ENCODE measurements around the gene MACROD1. TPM values are rescaled to one million over a fixed set of nuclear protein-coding genes. Genes with fewer than 3 reads are reported as not detected.

The MACROD1 gene
- total and polyA plus RNA-seq, 10 of the 15 experiments (the other 5 are each of a cell fraction or from before 2014, with no cell fraction given), result 1.2 to 22.7 (median 11.3) TPM; not detected in 1

DNA sequence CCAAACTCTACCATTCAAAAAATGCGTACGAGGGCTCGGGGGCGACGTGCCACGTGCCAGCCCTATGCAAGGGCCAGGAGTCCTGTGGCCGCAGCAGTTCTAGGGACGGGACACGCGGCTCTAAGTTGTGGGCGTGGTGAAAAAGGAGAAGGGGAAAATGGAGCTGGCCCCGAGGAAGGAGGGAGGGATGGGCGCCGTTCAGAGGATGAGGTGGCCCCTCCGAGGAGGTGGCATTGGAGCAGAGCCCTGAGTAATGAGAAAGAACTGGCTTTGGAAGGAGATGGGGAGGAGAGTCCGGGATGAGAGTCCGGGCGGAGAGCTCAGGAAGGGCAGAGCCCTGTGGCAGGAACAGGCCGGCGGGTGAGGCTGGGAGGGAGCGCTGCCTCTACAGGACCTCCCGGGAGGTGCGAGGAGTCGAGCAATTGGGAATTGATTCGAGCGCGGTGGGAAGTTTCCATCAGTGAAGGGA, 158.7 kb downstream of the MACROD1 start:
- H3K27ac ChIP-seq (ENCODE audit: control insufficient read depth, insufficient read depth), result no peak overlapping the region
- no peaks in the 10 kb centered on the region for H3K79me2 ChIP-seq (ENCODE audit: control insufficient read depth, insufficient read depth, low read length)
- ChIA-PET RAD21 (ENCODE audit: unreplicated experiment) (no interaction called here), SMC1A (ENCODE audit: uncharacterized antibody, unreplicated experiment) (no interaction called here), POLR2A (no interaction called here), CTCF (no interaction called here)
- no peak overlapping the region for H3K4me2 ChIP-seq (ENCODE audit: control insufficient read depth, insufficient read depth)
- FAIRE-seq (no peak), ATAC-seq (no peak; the same call in 2 of the 3 replicates), DNase-seq (ENCODE audit: low read depth, low spot score) (no peak)
- H3K27me3 ChIP-seq (replicated peaks in 1 of 2; ENCODE audit: control insufficient read depth in 2 of 2, insufficient read depth in 2 of 2, low read length in 1 of 2), result no peaks in the 10 kb centered on the region; a peak in 3 of 4 replicates
- H3K4me3 ChIP-seq, result no peak overlapping the region
- H2AFZ ChIP-seq (ENCODE audit: control insufficient read depth, low read depth, low read length), result no peak overlapping the region
- no peak overlapping the region for H3K9ac ChIP-seq (ENCODE audit: control insufficient read depth, insufficient read depth, low read length)
- no TSS peak for BruUV-seq (replicated peaks)
- intact Hi-C loops (cut with micrococcal nuclease; ENCODE audit: unreplicated experiment), result no loop called here
- no peaks in the 10 kb centered on the region for H3K4me1 ChIP-seq (ENCODE audit: control insufficient read depth, insufficient read depth, low read length)
- no peaks in the 10 kb centered on the region for H3K36me3 ChIP-seq (ENCODE audit: control insufficient read depth in 2 of 2, insufficient read depth in 2 of 2, low read length in 1 of 2)
- in situ Hi-C loops (cut with MboI), result no loop called here
- TF ChIP-seq ZNF217 (IDR thresholded peaks at IDR 0.05) (no peak), PAX8 (IDR thresholded peaks at IDR 0.05) (no peak), EED (IDR thresholded peaks at IDR 0.05; ENCODE audit: low read depth) (no peak), TCF3 (IDR thresholded peaks at IDR 0.05; ENCODE audit: borderline replicate concordance, insufficient read depth, low read depth, low read length) (no peak), EGR1 (IDR thresholded peaks at IDR 0.05; ENCODE audit: borderline replicate concordance in 1 of 2, low read depth in 2 of 2, low read length in 2 of 2) (no peak), RCOR1 (conservative IDR thresholded peaks at IDR 0.05; ENCODE audit: low read depth, low read length) (no peak), NR2C2 (IDR thresholded peaks at IDR 0.05; ENCODE audit: borderline replicate concordance, control insufficient read depth, insufficient read length, low read depth) (no peak), CEBPB (IDR thresholded peaks at IDR 0.05; ENCODE audit: borderline replicate concordance in 1 of 2, low read depth in 2 of 2, low read length in 2 of 2) (no peak), SIX5 (IDR thresholded peaks at IDR 0.05; ENCODE audit: low read depth, low read length, severe bottlenecking) (no peak), LARP7 (IDR thresholded peaks at IDR 0.05) (no peak), MTA3 (IDR thresholded peaks at IDR 0.05; ENCODE audit: borderline replicate concordance, low read length) (no peak), POU2F2 (IDR thresholded peaks at IDR 0.05; ENCODE audit: borderline replicate concordance, low read depth, low read length) (no peak), ZNF622 (IDR thresholded peaks at IDR 0.05) (no peak)
- TF ChIP-seq, protein P1, sequence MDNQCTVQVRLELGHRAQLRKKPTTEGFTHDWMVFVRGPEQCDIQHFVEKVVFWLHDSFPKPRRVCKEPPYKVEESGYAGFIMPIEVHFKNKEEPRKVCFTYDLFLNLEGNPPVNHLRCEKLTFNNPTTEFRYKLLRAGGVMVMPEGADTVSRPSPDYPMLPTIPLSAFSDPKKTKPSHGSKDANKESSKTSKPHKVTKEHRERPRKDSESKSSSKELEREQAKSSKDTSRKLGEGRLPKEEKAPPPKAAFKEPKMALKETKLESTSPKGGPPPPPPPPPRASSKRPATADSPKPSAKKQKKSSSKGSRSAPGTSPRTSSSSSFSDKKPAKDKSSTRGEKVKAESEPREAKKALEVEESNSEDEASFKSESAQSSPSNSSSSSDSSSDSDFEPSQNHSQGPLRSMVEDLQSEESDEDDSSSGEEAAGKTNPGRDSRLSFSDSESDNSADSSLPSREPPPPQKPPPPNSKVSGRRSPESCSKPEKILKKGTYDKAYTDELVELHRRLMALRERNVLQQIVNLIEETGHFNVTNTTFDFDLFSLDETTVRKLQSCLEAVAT (IDR thresholded peaks at IDR 0.05), result no peak
- TF ChIP-seq, protein P2, sequence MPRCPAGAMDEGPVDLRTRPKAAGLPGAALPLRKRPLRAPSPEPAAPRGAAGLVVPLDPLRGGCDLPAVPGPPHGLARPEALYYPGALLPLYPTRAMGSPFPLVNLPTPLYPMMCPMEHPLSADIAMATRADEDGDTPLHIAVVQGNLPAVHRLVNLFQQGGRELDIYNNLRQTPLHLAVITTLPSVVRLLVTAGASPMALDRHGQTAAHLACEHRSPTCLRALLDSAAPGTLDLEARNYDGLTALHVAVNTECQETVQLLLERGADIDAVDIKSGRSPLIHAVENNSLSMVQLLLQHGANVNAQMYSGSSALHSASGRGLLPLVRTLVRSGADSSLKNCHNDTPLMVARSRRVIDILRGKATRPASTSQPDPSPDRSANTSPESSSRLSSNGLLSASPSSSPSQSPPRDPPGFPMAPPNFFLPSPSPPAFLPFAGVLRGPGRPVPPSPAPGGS (IDR thresholded peaks at IDR 0.05; ENCODE audit: borderline replicate concordance, insufficient read depth, low read depth, low read length, poor library complexity, severe bottlenecking), result no peak
- TF ChIP-seq, protein P3, sequence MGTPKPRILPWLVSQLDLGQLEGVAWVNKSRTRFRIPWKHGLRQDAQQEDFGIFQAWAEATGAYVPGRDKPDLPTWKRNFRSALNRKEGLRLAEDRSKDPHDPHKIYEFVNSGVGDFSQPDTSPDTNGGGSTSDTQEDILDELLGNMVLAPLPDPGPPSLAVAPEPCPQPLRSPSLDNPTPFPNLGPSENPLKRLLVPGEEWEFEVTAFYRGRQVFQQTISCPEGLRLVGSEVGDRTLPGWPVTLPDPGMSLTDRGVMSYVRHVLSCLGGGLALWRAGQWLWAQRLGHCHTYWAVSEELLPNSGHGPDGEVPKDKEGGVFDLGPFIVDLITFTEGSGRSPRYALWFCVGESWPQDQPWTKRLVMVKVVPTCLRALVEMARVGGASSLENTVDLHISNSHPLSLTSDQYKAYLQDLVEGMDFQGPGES (IDR thresholded peaks at IDR 0.05), result no peak
- TF ChIP-seq, protein P4, sequence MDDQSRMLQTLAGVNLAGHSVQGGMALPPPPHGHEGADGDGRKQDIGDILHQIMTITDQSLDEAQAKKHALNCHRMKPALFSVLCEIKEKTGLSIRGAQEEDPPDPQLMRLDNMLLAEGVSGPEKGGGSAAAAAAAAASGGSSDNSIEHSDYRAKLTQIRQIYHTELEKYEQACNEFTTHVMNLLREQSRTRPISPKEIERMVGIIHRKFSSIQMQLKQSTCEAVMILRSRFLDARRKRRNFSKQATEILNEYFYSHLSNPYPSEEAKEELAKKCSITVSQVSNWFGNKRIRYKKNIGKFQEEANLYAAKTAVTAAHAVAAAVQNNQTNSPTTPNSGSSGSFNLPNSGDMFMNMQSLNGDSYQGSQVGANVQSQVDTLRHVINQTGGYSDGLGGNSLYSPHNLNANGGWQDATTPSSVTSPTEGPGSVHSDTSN (IDR thresholded peaks at IDR 0.05; ENCODE audit: insufficient replicate concordance, low read depth, low read length), result no peak
- TF ChIP-seq, protein P5, sequence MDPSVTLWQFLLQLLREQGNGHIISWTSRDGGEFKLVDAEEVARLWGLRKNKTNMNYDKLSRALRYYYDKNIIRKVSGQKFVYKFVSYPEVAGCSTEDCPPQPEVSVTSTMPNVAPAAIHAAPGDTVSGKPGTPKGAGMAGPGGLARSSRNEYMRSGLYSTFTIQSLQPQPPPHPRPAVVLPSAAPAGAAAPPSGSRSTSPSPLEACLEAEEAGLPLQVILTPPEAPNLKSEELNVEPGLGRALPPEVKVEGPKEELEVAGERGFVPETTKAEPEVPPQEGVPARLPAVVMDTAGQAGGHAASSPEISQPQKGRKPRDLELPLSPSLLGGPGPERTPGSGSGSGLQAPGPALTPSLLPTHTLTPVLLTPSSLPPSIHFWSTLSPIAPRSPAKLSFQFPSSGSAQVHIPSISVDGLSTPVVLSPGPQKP (IDR thresholded peaks at IDR 0.05; ENCODE audit: low read depth, low read length), result no peak
- no peaks in the 10 kb centered on the region; the same call in 1 of the 2 replicates for H4K20me1 ChIP-seq (ENCODE audit: control insufficient read depth, insufficient read depth)
- WGBS (ENCODE audit: insufficient coverage, insufficient replicate concordance, low lambda C conversion rate, missing lambda C conversion rate), result 19% methylated on average over 27 of the region's 27 CpGs
- peaks cover 3% of the 10 kb centered on the region; the same call in 2 of the 3 replicates for H3K9me3 ChIP-seq (replicated peaks; ENCODE audit: control insufficient read depth, insufficient read depth, low read length)

All from GM12878 (cell line).